Sigmoid colon (tissue), 7 donors: ENCODE measurements around the gene SLC7A14. TPM values are rescaled to one million over a fixed set of nuclear protein-coding genes. Genes with fewer than 3 reads are reported as not detected.

Experiments used
- DNase-seq: peaks from one replicate; pipeline ENCODE4 v3.0.0-alpha.2; 2019
- H3K27ac ChIP-seq, 4 donors: fragments of 200-600 bp; sonication (generic); one replicate each; pipeline ENCODE4 v1.5.1; 2016 to 2019; ENCODE audit warnings: mild to moderate bottlenecking in 1 of 4
- H3K27me3 ChIP-seq, 3 donors: fragments of 200-600 bp; sonication (generic); one replicate each; pipeline ENCODE4 v1.5.1; 2019; ENCODE audit warnings: mild to moderate bottlenecking in 1 of 3
- H3K36me3 ChIP-seq, 4 donors: fragments of 200-600 bp; sonication (generic); one replicate each; pipeline ENCODE4 v1.5.1; 2016 to 2019
- H3K4me1 ChIP-seq, 4 donors: fragments of 200-600 bp; sonication (generic); one replicate each; pipeline ENCODE4 v1.5.1; 2017 to 2019
- H3K4me3 ChIP-seq, 4 donors: fragments of 200-600 bp; sonication (generic); one replicate each; pipeline ENCODE4 v1.5.1; 2017 to 2019; ENCODE audit warnings: mild to moderate bottlenecking in 2 of 4, moderate library complexity in 1 of 4
- H3K9me3 ChIP-seq, 4 donors: fragments of 200-600 bp in 3 of 4; sonication (generic) in 3 of 4; one replicate each; pipeline versions ENCODE4 v1.5.1 to v1.6.1; 2013 to 2019
- EP300 ChIP-seq, 4 donors: sonication (generic); formaldehyde crosslinking; IDR thresholded peaks; one replicate each; pipeline ENCODE4 v1.6.1; 2017; ENCODE audit warnings: antibody characterized with exemption in 4 of 4
- POLR2A ChIP-seq, 2 donors: fragments of 450-650 bp; IDR thresholded peaks; one replicate each; pipeline ENCODE4 v1.6.1; 2016; ENCODE audit warnings: antibody characterized with exemption in 2 of 2, mild to moderate bottlenecking in 2 of 2, moderate library complexity in 2 of 2
- POLR2AphosphoS5 ChIP-seq, 4 donors: sonication (generic); formaldehyde crosslinking; IDR thresholded peaks; one replicate each; pipeline ENCODE4 v1.6.1; 2017; ENCODE audit warnings: antibody characterized with exemption in 4 of 4
- WGBS, 2 donors: extraction: QIAGEN DNeasy Blood & Tissue Kit; methylation state at CpG; one replicate each; pipeline ENCODE4 v1.1.7; 2013; 5-methylcytosine and 5-hydroxymethylcytosine counted together
- intact Hi-C: fragments of 100-400 bp; cut with DNase I; formaldehyde crosslinking; loops from one replicate; pipeline ENCODE4 v1.15.1; 2023
- polyA plus RNA-seq, 3 donors: library from polyadenylated mRNA; stranded (reverse); fragments of 200-250 nt; gene quantifications; one replicate each; pipeline ENCODE4 v1.2.3, GENCODE V29; 2013
- total RNA-seq, 4 donors: library from RNA; depleted of rRNA; stranded (reverse); fragments of >200 nt; gene quantifications; one replicate each; pipeline ENCODE4 v1.1.0, GENCODE V29; 2016
- TF ChIP-seq, protein P1 (sequence below), 4 experiments: fragments of 450-650 bp in 3 of 4; fragments of 200-600 bp in 1 of 4; IDR thresholded peaks; one replicate each; pipeline ENCODE4 v1.5.1; 2016 to 2019; ENCODE audit warnings: antibody characterized with exemption in 4 of 4, mild to moderate bottlenecking in 3 of 4, moderate library complexity in 2 of 4
- donor health status: healthy with polysubstance abuse.
- donor health status: Bipolar disorder and iron deficiency.
- donor health status: healthy.

The SLC7A14 gene
- total and polyA plus RNA-seq, 7 donors = 0.79 to 3.9 (median 2.8) TPM; not detected in 2

DNA sequence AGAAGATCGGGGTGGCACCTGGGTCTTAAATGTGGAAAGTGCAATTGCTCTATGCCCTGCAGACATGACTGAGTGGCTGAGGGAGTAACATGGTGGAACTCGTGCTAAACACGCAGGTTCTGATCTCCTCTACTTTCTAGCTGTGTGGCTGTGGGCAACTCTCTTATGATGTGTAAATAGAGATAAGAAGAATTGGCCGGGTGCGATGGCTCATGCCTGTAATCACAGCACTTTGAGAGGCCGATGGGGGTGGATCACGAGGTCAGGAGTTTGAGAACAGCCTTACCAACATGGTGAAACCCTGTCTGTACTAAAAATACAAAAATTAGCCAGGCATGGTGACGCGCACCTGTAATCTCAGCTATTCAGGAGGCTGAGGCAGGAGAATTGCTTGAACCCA, 99.5 kb downstream of the SLC7A14 start:
- H3K27ac ChIP-seq = no peak overlapping the region
- DNase-seq = no peak
- no peak for TF ChIP-seq EP300 (IDR thresholded peaks at IDR 0.05)
- TF ChIP-seq POLR2AphosphoS5 (IDR thresholded peaks at IDR 0.05) = no peak
- no peaks in the 10 kb centered on the region for H3K36me3 ChIP-seq
- no peak overlapping the region for H3K4me3 ChIP-seq
- H3K9me3 ChIP-seq = no peaks in the 10 kb centered on the region
- peaks cover 0 to 2% (median 0%) of the 10 kb centered on the region in 3 donors for H3K27me3 ChIP-seq
- intact Hi-C loops = no loop called here
- WGBS, 2 donors = 39 to 77% methylated on average over 9 of the region's 9 CpGs
- no peaks in the 10 kb centered on the region for H3K4me1 ChIP-seq

DNA sequence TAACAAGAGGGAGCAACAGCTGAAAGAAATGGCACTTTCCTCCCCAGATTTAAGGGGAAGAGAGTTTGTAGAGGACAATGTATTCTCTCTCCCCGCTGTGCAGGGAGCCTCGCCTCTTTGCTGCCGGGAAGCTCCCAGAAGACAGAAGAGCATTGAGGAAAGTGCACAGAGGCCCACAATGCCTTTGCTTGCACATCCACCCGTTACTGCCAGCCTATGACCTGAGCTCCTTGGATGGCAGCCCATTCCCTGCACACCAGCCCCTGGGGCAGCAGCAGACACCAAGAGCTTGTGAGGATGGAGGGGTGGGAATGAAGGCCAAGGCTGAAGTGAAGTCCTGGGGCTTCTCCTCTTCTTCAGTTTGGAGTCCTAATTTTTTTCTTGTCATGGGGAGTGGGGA, 100.2 kb downstream of the SLC7A14 start:
- intact Hi-C loops = no loop called here
- H3K27me3 ChIP-seq = peaks cover 0 to 2% (median 0%) of the 10 kb centered on the region in 3 donors
- no peak for DNase-seq
- H3K4me3 ChIP-seq = no peak overlapping the region
- H3K9me3 ChIP-seq = no peaks in the 10 kb centered on the region
- H3K27ac ChIP-seq = no peak overlapping the region
- 85 to 86% methylated on average over 4 of the region's 4 CpGs for WGBS, 2 donors
- H3K4me1 ChIP-seq = no peaks in the 10 kb centered on the region
- H3K36me3 ChIP-seq = no peaks in the 10 kb centered on the region
- TF ChIP-seq POLR2AphosphoS5 (IDR thresholded peaks at IDR 0.05) = no peak
- TF ChIP-seq, protein P1, sequence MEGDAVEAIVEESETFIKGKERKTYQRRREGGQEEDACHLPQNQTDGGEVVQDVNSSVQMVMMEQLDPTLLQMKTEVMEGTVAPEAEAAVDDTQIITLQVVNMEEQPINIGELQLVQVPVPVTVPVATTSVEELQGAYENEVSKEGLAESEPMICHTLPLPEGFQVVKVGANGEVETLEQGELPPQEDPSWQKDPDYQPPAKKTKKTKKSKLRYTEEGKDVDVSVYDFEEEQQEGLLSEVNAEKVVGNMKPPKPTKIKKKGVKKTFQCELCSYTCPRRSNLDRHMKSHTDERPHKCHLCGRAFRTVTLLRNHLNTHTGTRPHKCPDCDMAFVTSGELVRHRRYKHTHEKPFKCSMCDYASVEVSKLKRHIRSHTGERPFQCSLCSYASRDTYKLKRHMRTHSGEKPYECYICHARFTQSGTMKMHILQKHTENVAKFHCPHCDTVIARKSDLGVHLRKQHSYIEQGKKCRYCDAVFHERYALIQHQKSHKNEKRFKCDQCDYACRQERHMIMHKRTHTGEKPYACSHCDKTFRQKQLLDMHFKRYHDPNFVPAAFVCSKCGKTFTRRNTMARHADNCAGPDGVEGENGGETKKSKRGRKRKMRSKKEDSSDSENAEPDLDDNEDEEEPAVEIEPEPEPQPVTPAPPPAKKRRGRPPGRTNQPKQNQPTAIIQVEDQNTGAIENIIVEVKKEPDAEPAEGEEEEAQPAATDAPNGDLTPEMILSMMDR (IDR thresholded peaks at IDR 0.05) = no peak
- no peak for TF ChIP-seq EP300 (IDR thresholded peaks at IDR 0.05)
- no peak for TF ChIP-seq POLR2A (IDR thresholded peaks at IDR 0.05)

DNA sequence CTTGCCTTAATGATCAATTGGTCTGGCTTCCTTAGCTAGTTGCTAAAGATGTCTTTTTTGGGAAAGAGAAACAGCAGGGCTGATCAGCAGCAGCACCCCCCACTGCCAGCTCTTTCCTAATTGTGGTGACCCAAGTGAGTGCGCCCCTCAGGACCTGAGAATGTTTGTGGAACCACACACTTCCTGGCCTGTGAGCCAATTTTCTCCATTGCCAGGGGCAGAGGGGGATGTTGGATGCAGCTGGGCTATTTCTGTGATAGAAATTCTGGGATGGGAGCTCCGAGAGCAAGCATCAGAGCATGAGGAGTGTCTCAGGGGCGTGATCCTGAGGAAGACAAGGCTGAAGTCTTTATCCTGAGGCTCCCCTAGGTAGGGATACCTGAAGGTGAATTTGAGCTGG, 100.6 kb downstream of the SLC7A14 start:
- no peak for TF ChIP-seq POLR2A (IDR thresholded peaks at IDR 0.05)
- TF ChIP-seq, protein P1 (IDR thresholded peaks at IDR 0.05) = no peak
- no peak for TF ChIP-seq POLR2AphosphoS5 (IDR thresholded peaks at IDR 0.05)
- TF ChIP-seq EP300 (IDR thresholded peaks at IDR 0.05) = no peak
- Histone ChIP-seq H3K4me1 (no peaks in the 10 kb centered on the region), H3K27ac (no peak overlapping the region), H3K4me3 (no peak overlapping the region), H3K9me3 (no peaks in the 10 kb centered on the region), H3K27me3 (peaks cover 0 to 2% (median 0%) of the 10 kb centered on the region in 3 donors), H3K36me3 (no peaks in the 10 kb centered on the region)
- intact Hi-C loops = no loop called here
- 69 to 87% methylated on average over 3 of the region's 3 CpGs for WGBS, 2 donors
- DNase-seq = no peak

DNA sequence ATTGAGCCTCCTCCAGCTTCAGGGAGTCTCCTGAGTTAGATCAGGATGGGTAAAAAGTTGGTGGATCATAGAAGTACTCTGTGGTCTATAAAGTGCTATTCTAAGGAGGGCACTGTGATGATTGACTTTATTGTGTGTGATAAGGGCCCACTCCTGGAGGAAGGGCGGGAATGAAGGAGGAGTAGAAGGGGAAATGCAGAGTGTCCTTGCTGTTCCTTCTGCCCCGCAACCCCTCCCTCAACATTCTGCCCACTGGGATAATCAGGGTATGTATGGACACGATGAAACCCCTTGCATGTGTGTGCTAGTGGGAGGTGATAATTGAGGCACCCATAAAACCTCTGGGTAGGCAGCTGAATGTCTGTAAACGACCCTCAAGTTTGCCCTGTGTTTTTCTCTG, 101.0 kb downstream of the SLC7A14 start:
- TF ChIP-seq POLR2A (IDR thresholded peaks at IDR 0.05) (no peak), POLR2AphosphoS5 (IDR thresholded peaks at IDR 0.05) (no peak), EP300 (IDR thresholded peaks at IDR 0.05) (no peak)
- TF ChIP-seq, protein P1 (IDR thresholded peaks at IDR 0.05) = no peak
- H3K27ac ChIP-seq = no peak overlapping the region
- peaks cover 0 to 2% (median 0%) of the 10 kb centered on the region in 3 donors for H3K27me3 ChIP-seq
- H3K4me3 ChIP-seq = no peak overlapping the region
- H3K36me3 ChIP-seq = no peaks in the 10 kb centered on the region
- DNase-seq = no peak
- H3K9me3 ChIP-seq = no peaks in the 10 kb centered on the region
- intact Hi-C loops = no loop called here
- H3K4me1 ChIP-seq = no peaks in the 10 kb centered on the region
- WGBS, 2 donors = 61 to 65% methylated on average over 4 of the region's 4 CpGs

DNA sequence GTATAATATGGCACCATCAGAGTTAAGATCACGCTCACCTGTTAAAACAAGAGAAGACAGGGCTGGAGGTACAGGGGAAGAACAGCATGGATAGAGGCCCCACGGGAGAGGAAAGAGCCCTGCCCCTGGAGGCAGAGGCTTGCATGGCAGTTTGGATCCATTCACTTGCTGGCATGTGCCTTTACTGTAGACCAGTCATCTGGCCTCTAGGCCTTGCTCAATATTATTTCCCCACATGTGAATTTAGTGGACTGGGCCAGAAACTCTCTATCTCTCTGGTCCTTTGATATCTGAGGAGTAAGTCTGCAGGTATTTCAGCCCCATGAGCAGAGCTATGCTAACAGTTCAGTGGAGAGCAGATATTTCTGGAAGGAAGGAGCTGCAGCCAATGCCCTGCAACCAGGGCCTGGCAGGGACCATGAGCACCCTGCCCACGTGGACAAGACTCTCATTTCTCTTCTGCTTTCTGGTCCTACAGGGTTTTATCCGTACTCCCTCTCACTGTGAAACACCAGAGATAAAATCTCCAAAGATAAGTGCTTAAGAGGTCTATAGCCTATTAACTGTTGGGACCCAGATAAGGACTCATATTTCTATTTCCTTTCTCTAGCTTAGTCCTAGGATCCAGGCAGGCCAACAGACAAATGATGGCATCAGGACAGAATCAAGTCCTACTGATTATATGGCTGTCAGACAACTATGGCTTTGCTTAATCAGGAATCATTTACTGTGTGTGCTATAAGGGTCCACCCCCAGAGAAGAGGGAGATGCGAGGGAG, 102.2 kb downstream of the SLC7A14 start:
- H3K27me3 ChIP-seq = peaks cover 0 to 2% (median 0%) of the 10 kb centered on the region in 3 donors
- no peaks in the 10 kb centered on the region for H3K36me3 ChIP-seq
- H3K27ac ChIP-seq = no peak overlapping the region
- intact Hi-C loops = no loop called here
- H3K4me1 ChIP-seq = no peaks in the 10 kb centered on the region
- H3K4me3 ChIP-seq = no peak overlapping the region
- no peaks in the 10 kb centered on the region for H3K9me3 ChIP-seq
- TF ChIP-seq EP300 (IDR thresholded peaks at IDR 0.05) = no peak
- TF ChIP-seq POLR2AphosphoS5 (IDR thresholded peaks at IDR 0.05) = no peak
- TF ChIP-seq POLR2A (IDR thresholded peaks at IDR 0.05) = no peak
- TF ChIP-seq, protein P1 (IDR thresholded peaks at IDR 0.05) = no peak
- WGBS, 2 donors = 67 to 72% methylated on average over 5 of the region's 5 CpGs
- no peak for DNase-seq
